GM12878 (cell line): ENCODE data around the gene ZPR1. TPM values are rescaled to one million over a fixed set of nuclear protein-coding genes. Genes with fewer than 3 reads are reported as not detected.

Experiments used
- ATAC-seq: fragments of 200-7000 bp; cut with Tn5 transposase; 3 replicates; pipeline ENCODE4 v1.9.1; 2020; ENCODE audit warnings: mild to moderate bottlenecking, moderate library complexity
- BruUV-seq: library from RNA; stranded (reverse); fragments of 400-500 nt; replicated peaks from 2 replicates; lab custom pipeline; 2021; lab: Mats Ljungman, UMichigan
- CTCF ChIA-PET: fragments of 300-600 bp; sonication (Branson Sonifier 250); formaldehyde crosslinking; extraction: SDS; loops from one replicate; lab custom pipeline; 2021; ENCODE audit warnings: inconsistent platforms; lab: Yijun Ruan, JAX
- POLR2A ChIA-PET: fragments of 350-600 bp; formaldehyde crosslinking; extraction: SDS; loops from one replicate; lab custom pipeline; 2021; ENCODE audit warnings: inconsistent platforms; lab: Charles Lee
- RAD21 ChIA-PET: fragments of 300-600 bp; sonication (Branson Sonifier 250); formaldehyde crosslinking; loops from one replicate; lab custom pipeline; 2023; ENCODE audit warnings: antibody characterized with exemption; ENCODE audit not compliant: unreplicated experiment; lab: Charles Lee
- SMC1A ChIA-PET: fragments of 300-600 bp; sonication (Branson Sonifier 250); formaldehyde crosslinking; loops from one replicate; lab custom pipeline; 2023; ENCODE audit not compliant: unreplicated experiment, uncharacterized antibody; lab: Charles Lee
- DNase-seq: peaks from one replicate; pipeline ENCODE4 v3.0.0-alpha.2; 2011; ENCODE audit warnings: low read depth, low spot score
- FAIRE-seq: peaks from 3 replicates; lab custom pipeline; 2011; peaks lifted over from hg19 to GRCh38; lab: Jason Lieb, UNC
- H2AFZ ChIP-seq: 2 replicates; pipeline ENCODE4 v1.6.0; 2011; ENCODE audit warnings: low read depth, low read length, control low read depth; ENCODE audit not compliant: control insufficient read depth
- H3K27ac ChIP-seq: 2 replicates; pipeline ENCODE4 v1.5.1; 2011; ENCODE audit warnings: control low read depth; ENCODE audit not compliant: control insufficient read depth, insufficient read depth
- H3K27me3 ChIP-seq, 2 experiments: replicated peaks in 1 of 2; 2 replicates each; pipeline versions ENCODE4 v1.6.0 to v1.6.1; 2011; ENCODE audit warnings: low read length in 1 of 2; ENCODE audit not compliant: control insufficient read depth in 2 of 2, insufficient read depth in 2 of 2
- H3K36me3 ChIP-seq, 2 experiments: 2 replicates each; pipeline ENCODE4 v1.5.1; 2011; ENCODE audit warnings: low read length in 1 of 2; ENCODE audit not compliant: control insufficient read depth in 2 of 2, insufficient read depth in 2 of 2
- H3K4me1 ChIP-seq: 2 replicates; pipeline ENCODE4 v1.6.1; 2011; ENCODE audit warnings: mild to moderate bottlenecking, low read length, moderate library complexity, mixed read lengths; ENCODE audit not compliant: control insufficient read depth, insufficient read depth
- H3K4me2 ChIP-seq: 2 replicates; pipeline ENCODE4 v1.6.0; 2011; ENCODE audit warnings: control low read depth; ENCODE audit not compliant: control insufficient read depth, insufficient read depth
- H3K4me3 ChIP-seq: fragments of 200-600 bp; sonication (generic); 2 replicates; pipeline ENCODE4 v1.5.1; 2016
- H3K79me2 ChIP-seq: 2 replicates; pipeline ENCODE4 v1.6.0; 2011; ENCODE audit warnings: low read length; ENCODE audit not compliant: control insufficient read depth, insufficient read depth
- H3K9ac ChIP-seq: 2 replicates; pipeline ENCODE4 v1.8.0; 2011; ENCODE audit warnings: low read length, control low read depth, mixed read lengths; ENCODE audit not compliant: control insufficient read depth, insufficient read depth
- H3K9me3 ChIP-seq: replicated peaks from 3 replicates; pipeline ENCODE4 v1.5.1; 2011; ENCODE audit warnings: mild to moderate bottlenecking, low read length; ENCODE audit not compliant: control insufficient read depth, insufficient read depth
- H4K20me1 ChIP-seq: 2 replicates; pipeline ENCODE4 v1.6.0; 2011; ENCODE audit not compliant: control insufficient read depth, insufficient read depth
- BHLHE40 ChIP-seq, 2 experiments: fragments of 450-650 bp in 1 of 2; IDR thresholded peaks; 2 replicates each; pipeline ENCODE4 v1.6.1; 2011 to 2017; ENCODE audit warnings: low read depth in 2 of 2, borderline replicate concordance in 1 of 2, improper control_type of control experiment in 1 of 2, low read length in 1 of 2, mild to moderate bottlenecking in 1 of 2
- EED ChIP-seq: sonication (generic); IDR thresholded peaks from 2 replicates; pipeline ENCODE4 v1.6.1; 2016; ENCODE audit warnings: antibody characterized with exemption, low read depth
- ETV6 ChIP-seq, 2 experiments: fragments of 450-650 bp in 1 of 2; IDR thresholded peaks in 1 of 2; conservative IDR thresholded peaks in 1 of 2; 2 replicates each; pipeline ENCODE4 v1.6.1; 2014; ENCODE audit warnings: antibody characterized with exemption in 1 of 2, borderline replicate concordance in 1 of 2, low read depth in 1 of 2, mild to moderate bottlenecking in 1 of 2, moderate library complexity in 1 of 2
- FOXM1 ChIP-seq: IDR thresholded peaks from 2 replicates; pipeline ENCODE4 v1.6.1; 2012; ENCODE audit warnings: low read depth, mild to moderate bottlenecking, inconsistent platforms, low read length, moderate library complexity
- HCFC1 ChIP-seq: fragments of 150-350 bp; IDR thresholded peaks from 2 replicates; pipeline ENCODE4 v1.6.1; 2014; ENCODE audit warnings: low read length
- IKZF1 ChIP-seq: fragments of 450-650 bp; conservative IDR thresholded peaks from 2 replicates; pipeline ENCODE4 v1.6.1; 2017; ENCODE audit warnings: antibody characterized with exemption, mild to moderate bottlenecking
- IKZF2 ChIP-seq, 2 experiments: fragments of 450-650 bp; IDR thresholded peaks; 2 replicates each; pipeline ENCODE4 v1.6.1; 2017; ENCODE audit warnings: mild to moderate bottlenecking in 2 of 2, moderate library complexity in 2 of 2
- IRF4 ChIP-seq: IDR thresholded peaks from 2 replicates; pipeline ENCODE4 v1.6.1; 2011; ENCODE audit warnings: low read depth, low read length
- NFIC ChIP-seq: IDR thresholded peaks from 2 replicates; pipeline ENCODE4 v1.6.1; 2012; ENCODE audit warnings: low read depth, mild to moderate bottlenecking, inconsistent platforms, low read length, moderate library complexity
- POLR2AphosphoS5 ChIP-seq: IDR thresholded peaks from 2 replicates; pipeline ENCODE4 v1.6.1; 2011; ENCODE audit warnings: mild to moderate bottlenecking, low read length, inconsistent platforms
- POU2F2 ChIP-seq: IDR thresholded peaks from 3 replicates; pipeline ENCODE4 v1.6.1; 2011; ENCODE audit warnings: low read depth, mild to moderate bottlenecking, low read length, borderline replicate concordance
- RUNX3 ChIP-seq: IDR thresholded peaks from 2 replicates; pipeline ENCODE4 v1.6.1; 2012; ENCODE audit warnings: low read length, inconsistent platforms
- SP1 ChIP-seq: IDR thresholded peaks from one replicate; pipeline ENCODE4 v1.6.1; 2011; ENCODE audit warnings: low read depth, low read length
- TCF3 ChIP-seq: IDR thresholded peaks from 2 replicates; pipeline ENCODE4 v1.6.1; 2012; ENCODE audit warnings: low read depth, mild to moderate bottlenecking, low read length, borderline replicate concordance; ENCODE audit not compliant: insufficient read depth
- WRNIP1 ChIP-seq: IDR thresholded peaks from 2 replicates; pipeline ENCODE4 v1.6.1; 2011; ENCODE audit warnings: low read depth, low read length, improper control_type of control experiment, borderline replicate concordance
- YBX1 ChIP-seq: fragments of 450-650 bp; IDR thresholded peaks from 2 replicates; pipeline ENCODE4 v1.6.1; 2016; ENCODE audit warnings: antibody characterized with exemption
- WGBS: methylation state at CpG from one replicate; pipeline ENCODE4 v1.1.6; 2016; ENCODE audit warnings: low lambda C conversion rate; ENCODE audit not compliant: insufficient replicate concordance, insufficient coverage; ENCODE audit errors: missing lambda C conversion rate; 5-methylcytosine and 5-hydroxymethylcytosine counted together
- in situ Hi-C: fragments of 300-500 bp; cut with MboI; formaldehyde crosslinking; loops from 9 replicates; pipeline ENCODE4 v1.14.3; 2018; ENCODE audit warnings: mixed read lengths
- intact Hi-C: fragments of 100-400 bp; cut with micrococcal nuclease; formaldehyde crosslinking; loops from one replicate; pipeline ENCODE4 v1.14.2; 2022; ENCODE audit not compliant: unreplicated experiment
- polyA plus RNA-seq, 11 experiments: library from polyadenylated mRNA; depleted of rRNA in 4 of 11; unstranded in 6 of 11; stranded (reverse) in 5 of 11; fragments of >200 nt; fragmentation: Nextera tagmentation in 4 of 11; fragmentation: Illumina TruSeq in 1 of 11; extraction: Ambion mirVana in 4 of 11; extraction: Trizol in 1 of 11; gene quantifications; 1 replicate in 1 of 11; 2 replicates in 10 of 11; pipeline versions ENCODE4 v1.2.1 to v1.2.3, GENCODE V29; 2011 to 2016; ENCODE audit warnings: inconsistent platforms in 2 of 11, missing spikeins in 2 of 11, low read depth in 1 of 11
- total RNA-seq, 4 experiments: library from RNA; depleted of rRNA in 3 of 4; stranded (reverse); fragments of >200 nt in 3 of 4; fragmentation: Illumina TruSeq in 1 of 4; extraction: Trizol in 1 of 4; gene quantifications; 2 replicates each; pipeline versions ENCODE4 v1.2.1 to v1.2.3, GENCODE V29; 2013 to 2021

The ZPR1 gene
- total and polyA plus RNA-seq, 10 of the 15 experiments (the other 5 are each of a cell fraction or from before 2014, with no cell fraction given): 9.3 to 89.7 (median 54.7) TPM

DNA sequence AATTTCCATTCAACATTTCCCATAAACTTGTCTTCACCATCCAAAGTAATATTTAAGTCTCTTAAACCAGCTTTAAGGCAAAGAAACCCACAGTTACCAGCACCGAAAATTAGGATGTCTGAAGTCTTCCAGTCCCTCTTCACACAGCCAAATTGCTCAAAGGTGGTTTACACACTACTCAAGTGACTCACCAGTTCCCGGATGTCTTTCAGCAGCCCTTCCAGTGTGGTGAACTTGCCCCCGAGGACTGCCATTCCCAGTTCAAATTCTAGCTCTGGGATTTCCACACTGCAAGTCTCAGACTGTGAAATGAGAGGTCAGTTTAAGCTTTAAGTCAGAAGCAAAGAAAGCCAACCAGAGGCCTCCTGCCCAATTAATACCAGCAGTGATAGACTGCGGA, 5.1 kb downstream of the ZPR1 start:
- H2AFZ ChIP-seq: no peak overlapping the region
- FAIRE-seq: no peak
- CTCF ChIA-PET: interaction anchor here (0.6 to 2.5 kb wide), 4 partner anchors 10 to 323 kb away, joined by 3 to 10 read pairs (median 8); partner anchors contain the start of gene APOA5
- H3K4me1 ChIP-seq: peaks cover 8% of the 10 kb centered on the region
- H3K79me2 ChIP-seq: peaks cover 16% of the 10 kb centered on the region
- no peaks in the 10 kb centered on the region for H3K9me3 ChIP-seq
- RAD21 ChIA-PET: interaction anchor here (0.7 to 1.9 kb wide), 5 partner anchors 8 to 398 kb away, joined by 3 to 6 read pairs (median 4); partner anchors contain the start of genes APOA5 and BUD13
- H3K4me3 ChIP-seq: no peak overlapping the region
- no peak overlapping the region for H3K9ac ChIP-seq
- H3K4me2 ChIP-seq: peak overlapping the region; percentile 67; the same call in 1 of the 2 replicates
- H3K36me3 ChIP-seq: peaks cover 15 to 47% of the 10 kb centered on the region in 2 experiments
- intact Hi-C loops: no loop called here
- no TSS peak for BruUV-seq
- H3K27me3 ChIP-seq: no peaks in the 10 kb centered on the region
- H3K27ac ChIP-seq: peak overlapping the region; percentile 32; the same call in 1 of the 2 replicates
- H4K20me1 ChIP-seq: no peaks in the 10 kb centered on the region
- 15% methylated on average over 4 of the region's 4 CpGs for WGBS
- TF ChIP-seq EED (peak; percentile 50), BHLHE40 (IDR thresholded peaks at IDR 0.05; ENCODE audit: borderline replicate concordance in 1 of 2, low read depth in 2 of 2, low read length in 1 of 2) (no peak), POLR2AphosphoS5 (no peak), TCF3 (no peak), POU2F2 (no peak), WRNIP1 (no peak), YBX1 (no peak), ETV6 (conservative IDR thresholded peaks at IDR 0.05 in 1 of 2, IDR thresholded peaks at IDR 0.05 in 1 of 2; ENCODE audit: borderline replicate concordance in 1 of 2, low read depth in 1 of 2) (peak in 1 of 2 experiments; percentile 61; a peak in 1 of 4 replicates), SP1 (no peak), IKZF2 (IDR thresholded peaks at IDR 0.05) (peak; percentile 23 to 36; a peak in 3 of 4 replicates), NFIC (peak; percentile 35; the same call in 1 of the 2 replicates), IKZF1 (peak; percentile 25; the same call in 1 of the 2 replicates), HCFC1 (no peak), RUNX3 (peak; percentile 67), IRF4 (peak; percentile 70; the same call in 1 of the 2 replicates), FOXM1 (peak; percentile 35; the same call in 1 of the 2 replicates)
- POLR2A ChIA-PET: no interaction called here
- SMC1A ChIA-PET: interaction anchor here (0.9 to 1.8 kb wide), 4 partner anchors 9 to 49 kb away, joined by 3 to 7 read pairs (median 4); no protein-coding TSS in a partner anchor
- peak; percentile 70 for ATAC-seq
- in situ Hi-C loops: no loop called here
- no peak for DNase-seq
